Measurements from ENCODE around the gene RAC3.
A peak's percentile ranks its signal among the peaks of the same experiment; 100 is the strongest.

The RAC3 gene

DNA sequence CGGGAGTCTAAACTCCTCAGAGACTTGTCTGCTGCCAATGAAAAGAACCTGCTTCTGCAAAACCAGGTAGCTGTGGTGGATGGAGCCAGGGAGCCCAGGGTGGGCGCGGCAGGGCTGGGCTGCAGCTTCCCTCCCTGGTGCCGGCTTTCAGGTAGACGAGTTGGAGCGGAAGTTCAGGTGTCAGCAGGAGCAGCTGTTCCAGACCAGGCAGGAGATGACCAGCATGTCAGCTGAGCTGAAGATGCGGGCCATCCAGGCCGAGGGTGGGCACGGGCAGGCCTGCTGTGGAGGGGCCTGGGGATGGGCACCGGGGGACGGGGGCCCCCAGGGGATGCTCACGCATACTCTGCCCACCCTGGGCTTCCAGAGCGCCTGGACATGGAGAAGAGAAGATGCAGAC is 3.2 kb upstream of the RAC3 start:
- Histone ChIP-seq H3K4me3 (no peak overlapping the region), H3K27ac (no peak overlapping the region)
- DNase-seq (ENCODE audit: low spot score) = no peak
- TF ChIP-seq, protein P1, sequence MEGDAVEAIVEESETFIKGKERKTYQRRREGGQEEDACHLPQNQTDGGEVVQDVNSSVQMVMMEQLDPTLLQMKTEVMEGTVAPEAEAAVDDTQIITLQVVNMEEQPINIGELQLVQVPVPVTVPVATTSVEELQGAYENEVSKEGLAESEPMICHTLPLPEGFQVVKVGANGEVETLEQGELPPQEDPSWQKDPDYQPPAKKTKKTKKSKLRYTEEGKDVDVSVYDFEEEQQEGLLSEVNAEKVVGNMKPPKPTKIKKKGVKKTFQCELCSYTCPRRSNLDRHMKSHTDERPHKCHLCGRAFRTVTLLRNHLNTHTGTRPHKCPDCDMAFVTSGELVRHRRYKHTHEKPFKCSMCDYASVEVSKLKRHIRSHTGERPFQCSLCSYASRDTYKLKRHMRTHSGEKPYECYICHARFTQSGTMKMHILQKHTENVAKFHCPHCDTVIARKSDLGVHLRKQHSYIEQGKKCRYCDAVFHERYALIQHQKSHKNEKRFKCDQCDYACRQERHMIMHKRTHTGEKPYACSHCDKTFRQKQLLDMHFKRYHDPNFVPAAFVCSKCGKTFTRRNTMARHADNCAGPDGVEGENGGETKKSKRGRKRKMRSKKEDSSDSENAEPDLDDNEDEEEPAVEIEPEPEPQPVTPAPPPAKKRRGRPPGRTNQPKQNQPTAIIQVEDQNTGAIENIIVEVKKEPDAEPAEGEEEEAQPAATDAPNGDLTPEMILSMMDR (IDR thresholded peaks at IDR 0.05) = no peak

DNA sequence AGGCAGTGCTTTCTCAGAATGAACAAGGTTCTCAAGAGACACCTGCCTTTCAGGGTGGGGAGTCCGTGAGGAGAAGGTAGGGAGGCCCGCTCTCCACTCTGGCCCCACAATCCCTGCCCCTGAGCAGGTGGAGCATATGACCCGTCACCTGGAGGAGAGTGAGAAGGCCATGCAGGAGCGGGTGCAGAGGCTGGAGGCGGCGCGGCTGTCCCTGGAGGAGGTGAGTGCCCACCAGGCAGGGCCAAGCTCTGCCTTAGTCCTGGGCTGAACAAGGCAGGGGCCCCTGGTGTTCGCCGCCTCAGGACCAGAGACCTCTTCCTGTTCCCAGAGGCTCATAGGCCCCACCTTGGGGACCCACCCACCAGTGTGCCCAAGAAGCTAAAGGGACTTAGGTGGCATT is 2.5 kb upstream of the RAC3 start:
- TF ChIP-seq, protein P1 (IDR thresholded peaks at IDR 0.05) = no peak
- Histone ChIP-seq H3K4me3 (no peak overlapping the region), H3K27ac (no peak overlapping the region)
- DNase-seq (ENCODE audit: low spot score) = no peak

DNA sequence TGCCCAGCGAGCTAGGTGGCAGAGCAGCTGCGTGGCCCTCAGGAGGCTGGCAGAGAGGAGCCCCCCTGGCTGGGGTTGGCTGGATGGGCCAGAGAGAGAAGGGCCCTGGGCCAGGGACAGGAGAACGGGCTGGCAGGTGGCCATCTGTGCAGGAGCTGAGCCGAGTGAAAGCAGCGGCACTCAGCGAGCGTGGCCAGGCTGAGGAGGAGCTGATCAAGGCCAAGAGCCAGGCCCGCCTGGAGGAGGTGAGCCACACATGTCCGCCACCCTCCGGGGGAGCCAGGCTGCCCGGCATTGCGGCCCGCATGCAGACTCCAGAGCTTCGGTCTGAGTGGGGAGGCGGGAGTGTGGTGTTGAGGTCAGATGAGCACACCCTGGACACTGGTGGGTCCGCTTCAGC is 2.1 kb upstream of the RAC3 start:
- DNase-seq (ENCODE audit: low spot score) = no peak
- no peak overlapping the region for H3K27ac ChIP-seq
- TF ChIP-seq, protein P1 (IDR thresholded peaks at IDR 0.05) = no peak
- H3K4me3 ChIP-seq = no peak overlapping the region

DNA sequence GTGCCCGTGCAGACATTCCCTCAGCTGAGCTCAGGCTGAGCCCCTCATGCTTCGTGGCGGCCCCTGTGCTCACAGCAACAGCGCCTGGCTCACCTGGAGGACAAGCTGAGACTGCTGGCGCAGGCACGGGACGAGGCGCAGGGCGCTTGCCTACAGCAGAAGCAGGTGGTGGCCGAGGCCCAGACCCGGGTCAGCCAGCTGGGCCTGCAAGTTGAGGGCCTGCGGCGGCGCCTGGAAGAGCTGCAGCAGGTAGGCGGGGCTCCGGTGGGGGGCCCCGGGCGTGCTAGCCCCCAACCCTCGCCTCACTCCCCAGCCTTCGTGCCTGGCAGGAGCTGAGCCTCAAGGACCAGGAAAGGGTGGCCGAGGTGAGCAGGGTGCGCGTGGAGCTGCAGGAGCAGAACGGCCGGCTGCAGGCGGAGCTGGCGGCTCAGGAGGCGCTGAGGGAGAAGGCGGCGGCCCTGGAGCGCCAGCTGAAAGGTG is 1.4 kb upstream of the RAC3 start:
- TF ChIP-seq, protein P1 (IDR thresholded peaks at IDR 0.05) = no peak
- Histone ChIP-seq H3K27ac (no peak overlapping the region), H3K4me3 (peak overlapping the region; percentile 69)
- no peak for DNase-seq (ENCODE audit: low spot score)

DNA sequence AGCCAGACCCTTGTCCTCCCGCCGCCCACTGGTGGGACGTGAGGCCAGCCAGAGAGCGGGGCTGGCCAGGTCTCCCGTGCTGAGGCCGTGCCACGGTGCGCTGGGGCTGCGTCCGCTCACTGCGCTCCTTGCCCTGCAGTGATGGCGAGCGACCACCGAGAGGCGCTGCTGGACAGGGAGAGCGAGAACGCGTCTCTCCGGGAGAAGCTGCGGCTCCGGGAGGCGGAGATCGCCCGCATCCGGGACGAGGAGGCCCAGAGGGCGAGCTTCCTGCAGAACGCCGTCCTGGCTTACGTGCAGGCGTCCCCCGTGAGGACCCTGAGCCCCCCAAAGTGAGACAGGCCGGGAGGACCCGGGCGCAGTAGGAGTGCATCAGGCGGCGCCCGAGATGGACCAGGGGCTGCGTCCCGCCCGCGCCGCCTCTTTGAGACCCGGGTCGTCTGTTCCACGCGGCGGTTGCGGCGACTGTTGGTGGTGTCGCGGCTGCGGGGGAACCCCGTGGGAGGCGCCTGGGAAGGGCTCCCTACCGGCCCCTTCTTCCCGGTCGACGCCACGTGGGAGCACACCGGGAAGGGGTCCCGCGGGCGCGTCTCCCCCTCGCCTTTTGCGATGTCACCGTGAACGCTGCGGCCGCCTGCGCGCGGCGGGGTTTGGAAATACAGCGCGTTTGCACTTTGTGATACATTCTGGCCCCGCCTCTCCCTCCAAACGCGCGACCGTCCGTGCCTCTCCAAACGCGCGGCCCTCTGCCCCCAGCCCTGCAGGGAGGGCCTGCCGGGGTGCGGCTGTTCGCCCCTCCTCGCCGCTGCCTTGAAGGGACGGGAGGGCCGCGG is 792 bp upstream of the RAC3 start:
- DNase-seq (ENCODE audit: low spot score) = no peak
- Histone ChIP-seq H3K4me3 (peak overlapping the region; percentile 69), H3K27ac (peak overlapping the region in 1 of 2 donors; percentile 40)
- TF ChIP-seq, protein P1 (IDR thresholded peaks at IDR 0.05) = peak; percentile 84

DNA sequence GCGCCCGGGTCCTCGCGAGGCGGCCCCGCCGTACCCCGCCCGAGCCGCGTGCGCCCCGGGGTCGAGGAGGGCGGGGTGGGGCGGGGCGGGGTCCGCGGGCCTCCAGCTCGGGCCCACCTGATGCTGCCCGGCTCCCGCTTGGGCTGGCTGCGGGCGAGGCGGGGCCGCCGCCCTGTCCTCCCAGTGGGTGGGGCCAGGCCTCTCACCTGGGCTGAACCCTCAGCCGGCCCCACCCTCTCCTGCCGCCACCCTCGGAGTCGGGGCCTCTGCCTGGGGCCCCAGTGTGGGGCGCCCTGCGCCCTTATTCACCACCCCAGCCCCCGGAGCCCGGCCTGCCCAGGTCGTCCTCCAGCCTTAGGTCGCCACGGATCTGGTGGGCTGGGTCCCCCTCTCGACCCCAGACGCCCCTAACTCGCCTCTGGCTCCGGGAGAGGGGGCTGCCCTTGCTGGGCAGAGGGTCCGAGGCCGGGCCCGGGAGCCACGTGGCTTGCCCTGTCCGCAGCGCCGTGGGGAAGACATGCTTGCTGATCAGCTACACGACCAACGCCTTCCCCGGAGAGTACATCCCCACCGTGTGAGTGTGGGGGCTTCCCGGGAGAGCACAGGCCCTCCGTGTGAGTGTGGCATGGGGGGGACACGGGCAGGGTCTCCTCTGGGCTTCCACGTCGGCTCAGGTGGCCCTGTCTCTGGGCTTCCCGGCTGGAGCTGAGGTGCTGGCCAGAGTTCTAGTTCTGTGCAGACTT is 578 bp downstream of the RAC3 start:
- TF ChIP-seq, protein P1 (IDR thresholded peaks at IDR 0.05) = no peak
- Histone ChIP-seq H3K4me3 (peak overlapping the region; percentile 69), H3K27ac (no peak overlapping the region)
- no peak for DNase-seq (ENCODE audit: low spot score)

Measured in coronary artery (tissue), 2 donors.